ENCODE data around the gene KCTD1. TPM values are rescaled to one million over a fixed set of nuclear protein-coding genes. Genes with fewer than 3 reads are reported as not detected.

KCTD1 gene
- total RNA-seq, 1 donor from 2014 or later = 3.7 TPM

- Histone ChIP-seq H3K27me3 (ENCODE audit: control insufficient read depth in 3 of 3, insufficient read depth in 3 of 3, low read length in 3 of 3) (no peaks in the 10 kb centered on the region), H3K27ac (ENCODE audit: low read depth, low read length) (no peak overlapping the region), H3K9ac (ENCODE audit: low read depth in 1 of 3, low read length in 3 of 3) (no peak overlapping the region), H3K4me1 (ENCODE audit: control insufficient read depth in 3 of 3, insufficient read depth in 3 of 3, low read length in 3 of 3) (no peaks in the 10 kb centered on the region), H3K36me3 (ENCODE audit: control insufficient read depth in 3 of 3, insufficient read depth in 3 of 3, low read length in 3 of 3) (no peaks in the 10 kb centered on the region), H3K9me3 (ENCODE audit: control insufficient read depth in 3 of 3, low read length in 3 of 3) (no peaks in the 10 kb centered on the region), H3K4me3 (ENCODE audit: low read length in 3 of 3) (no peak overlapping the region)
Measured at GRCh38 chr18:26406854-26407517, 141.4 kb downstream of the KCTD1 start.

DNA sequence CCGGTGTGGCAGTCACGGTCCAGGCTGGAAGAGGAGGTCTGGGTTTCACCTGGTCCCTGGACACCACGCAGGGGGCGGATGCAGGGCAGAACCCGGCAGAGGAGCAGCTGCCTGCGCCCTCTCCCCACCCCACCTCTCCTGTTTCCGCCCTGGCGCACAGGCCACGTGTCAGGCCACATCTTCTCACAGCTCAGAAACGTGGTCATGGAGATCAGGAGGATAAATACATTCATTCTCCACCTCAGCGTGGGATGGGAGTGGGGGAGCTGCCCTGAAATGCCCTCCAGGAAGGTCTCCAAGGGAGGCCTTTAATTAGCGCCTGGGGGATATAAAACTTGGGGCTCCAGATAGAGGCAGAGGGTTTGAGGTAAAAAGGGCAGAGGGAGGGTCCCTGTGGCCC is 142.0 kb downstream of the KCTD1 start:
- Histone ChIP-seq H3K9ac (ENCODE audit: low read depth in 1 of 3, low read length in 3 of 3) (no peak overlapping the region), H3K27ac (ENCODE audit: low read depth, low read length) (no peak overlapping the region), H3K4me3 (ENCODE audit: low read length in 3 of 3) (no peak overlapping the region), H3K36me3 (ENCODE audit: control insufficient read depth in 3 of 3, insufficient read depth in 3 of 3, low read length in 3 of 3) (no peaks in the 10 kb centered on the region), H3K4me1 (ENCODE audit: control insufficient read depth in 3 of 3, insufficient read depth in 3 of 3, low read length in 3 of 3) (no peaks in the 10 kb centered on the region), H3K9me3 (ENCODE audit: control insufficient read depth in 3 of 3, low read length in 3 of 3) (no peaks in the 10 kb centered on the region), H3K27me3 (ENCODE audit: control insufficient read depth in 3 of 3, insufficient read depth in 3 of 3, low read length in 3 of 3) (no peaks in the 10 kb centered on the region)

DNA sequence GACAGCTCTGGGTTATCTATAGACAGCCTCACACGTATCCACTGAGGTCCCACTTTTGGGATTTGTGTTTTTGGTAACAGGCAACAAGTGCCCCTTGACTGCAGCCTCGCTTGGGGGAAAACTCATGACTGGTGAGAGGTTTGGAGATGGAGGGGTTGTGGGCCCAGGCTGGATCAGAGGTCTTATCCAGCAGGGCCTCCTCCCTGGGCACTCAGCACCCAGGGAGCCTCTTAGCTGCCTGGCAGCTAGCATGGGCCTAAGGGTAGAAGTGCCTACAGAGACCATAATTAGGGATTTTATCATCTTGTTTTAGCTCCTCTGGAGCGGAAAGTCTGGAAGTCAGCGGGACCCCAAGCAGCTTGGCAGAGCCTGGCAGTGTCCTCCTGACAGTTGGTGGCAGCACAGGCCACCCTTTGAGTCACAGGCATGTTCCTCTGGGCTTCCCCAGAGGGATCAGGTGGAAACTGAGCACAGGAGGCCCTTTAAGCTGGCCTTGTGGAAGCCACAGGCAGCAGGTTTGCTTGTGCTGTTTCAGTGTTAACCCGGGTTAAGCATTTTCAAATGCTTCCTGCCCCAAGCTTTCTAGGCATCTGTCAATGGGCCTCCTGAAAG is 143.1 kb downstream of the KCTD1 start:
- Histone ChIP-seq H3K9me3 (ENCODE audit: control insufficient read depth in 3 of 3, low read length in 3 of 3) (no peaks in the 10 kb centered on the region), H3K4me1 (ENCODE audit: control insufficient read depth in 3 of 3, insufficient read depth in 3 of 3, low read length in 3 of 3) (no peaks in the 10 kb centered on the region), H3K4me3 (ENCODE audit: low read length in 3 of 3) (no peak overlapping the region), H3K27me3 (ENCODE audit: control insufficient read depth in 3 of 3, insufficient read depth in 3 of 3, low read length in 3 of 3) (no peaks in the 10 kb centered on the region), H3K9ac (ENCODE audit: low read depth in 1 of 3, low read length in 3 of 3) (no peak overlapping the region), H3K36me3 (ENCODE audit: control insufficient read depth in 3 of 3, insufficient read depth in 3 of 3, low read length in 3 of 3) (no peaks in the 10 kb centered on the region), H3K27ac (ENCODE audit: low read depth, low read length) (no peak overlapping the region)

Small RNAs within 50 kb of the gene (small RNA-seq; reads per million reads assigned to genes)
- not detected for gene MIR8057

Data from skeletal muscle tissue (tissue), 5 donors.